DMS53 treated with DMSO at 0.1 percent for 48 hours (cell line): ENCODE data around the gene SLF1.

ENCODE experiments used
- DNase-seq: peaks from one replicate; lab custom pipeline; 2025; ENCODE audit not compliant: unreplicated experiment; lab: John Stamatoyannopoulos, UW

The SLF1 gene

GRCh38 chr5:94707359-94707758 is 88.9 kb downstream of the SLF1 start:
- DNase-seq: peak; percentile 52

- DNase-seq: no peak
These were observed 90.8 kb downstream of the SLF1 start for GRCh38 chr5:94709277-94709676.

- DNase-seq: no peak
These were observed 93.3 kb downstream of the SLF1 start for GRCh38 chr5:94711785-94712184.

GRCh38 chr5:94715768-94716167 is 97.3 kb downstream of the SLF1 start:
- DNase-seq: no peak

- DNase-seq: no peak
These were observed 106.7 kb downstream of the SLF1 start for GRCh38 chr5:94725142-94725541.

- no peak for DNase-seq
These were observed 113.0 kb downstream of the SLF1 start for GRCh38 chr5:94731471-94731870.

- DNase-seq: no peak
These were observed 118.0 kb downstream of the SLF1 start for GRCh38 chr5:94736498-94736897.

GRCh38 chr5:94740286-94740685 is 121.8 kb downstream of the SLF1 start:
- no peak for DNase-seq

GRCh38 chr5:94742852-94743251 is 124.4 kb downstream of the SLF1 start:
- no peak for DNase-seq

GRCh38 chr5:94744906-94745305 is 126.4 kb downstream of the SLF1 start:
- DNase-seq: no peak

GRCh38 chr5:94745786-94746730 is 127.6 kb downstream of the SLF1 start:
- no peak for DNase-seq

GRCh38 chr5:94746731-94747124 is 128.3 kb downstream of the SLF1 start:
- DNase-seq: no peak
